Mesendoderm (in vitro differentiated cells): ENCODE results near the gene ALKBH1.
"Not testable (repeated sequence)": the region's sequence is repeated elsewhere in the genome, so short reads cannot be mapped to it uniquely, and the experiment has no call there.

Experiments used
- DNase-seq: peaks from one replicate; pipeline ENCODE4 v3.0.0; 2013
- H2AK5ac ChIP-seq: 2 replicates; pipeline ENCODE4 v1.6.1; 2013; ENCODE audit warnings: low read length, inconsistent platforms
- H2BK120ac ChIP-seq: 2 replicates; pipeline ENCODE4 v1.6.1; 2013; ENCODE audit warnings: low read depth, mild to moderate bottlenecking, low read length, moderate library complexity, mixed read lengths
- H2BK15ac ChIP-seq: replicated peaks from 2 replicates; pipeline ENCODE4 v1.6.1; 2013; ENCODE audit warnings: low read depth, mild to moderate bottlenecking, moderate library complexity
- H2BK5ac ChIP-seq: 2 replicates; pipeline ENCODE4 v1.6.1; 2013; ENCODE audit warnings: low read length, inconsistent platforms
- H3K18ac ChIP-seq: 2 replicates; pipeline ENCODE4 v1.6.1; 2013; ENCODE audit warnings: mild to moderate bottlenecking, low read length, mixed read lengths
- H3K23ac ChIP-seq: one replicate; pipeline ENCODE4 v1.6.1; 2013; ENCODE audit warnings: low read length
- H3K27ac ChIP-seq: 2 replicates; pipeline ENCODE4 v1.5.1; 2013; ENCODE audit warnings: low read depth, mild to moderate bottlenecking, inconsistent platforms, low read length, moderate library complexity
- H3K27me3 ChIP-seq: 2 replicates; pipeline ENCODE4 v1.6.1; 2013; ENCODE audit warnings: low read length, control low read depth, mild to moderate bottlenecking, inconsistent platforms; ENCODE audit not compliant: insufficient read depth, poor library complexity
- H3K36me3 ChIP-seq: 2 replicates; pipeline ENCODE4 v1.6.1; 2013; ENCODE audit warnings: low read length, inconsistent platforms; ENCODE audit not compliant: control insufficient read depth, insufficient read depth
- H3K4ac ChIP-seq: one replicate; pipeline ENCODE4 v1.6.1; 2013; ENCODE audit warnings: low read depth, mild to moderate bottlenecking, low read length, moderate library complexity
- H3K4me1 ChIP-seq: 2 replicates; pipeline ENCODE4 v1.6.1; 2013; ENCODE audit warnings: low read depth, low read length, inconsistent platforms; ENCODE audit not compliant: control insufficient read depth
- H3K4me2 ChIP-seq: 2 replicates; pipeline ENCODE4 v1.6.1; 2013; ENCODE audit warnings: low read length
- H3K4me3 ChIP-seq: 2 replicates; pipeline ENCODE4 v1.5.1; 2013; ENCODE audit warnings: mild to moderate bottlenecking, low read length
- H3K56ac ChIP-seq: one replicate; pipeline ENCODE4 v1.6.1; 2013; ENCODE audit warnings: low read length
- H3K79me1 ChIP-seq: 2 replicates; pipeline ENCODE4 v1.6.1; 2013; ENCODE audit warnings: low read length, inconsistent platforms
- H3K79me2 ChIP-seq: 2 replicates; pipeline ENCODE4 v1.6.1; 2013; ENCODE audit warnings: mild to moderate bottlenecking, low read length; ENCODE audit not compliant: control insufficient read depth, insufficient read depth
- H3K9ac ChIP-seq: 2 replicates; pipeline ENCODE4 v1.6.1; 2013; ENCODE audit warnings: low read length, inconsistent platforms
- H4K5ac ChIP-seq: one replicate; pipeline ENCODE4 v1.6.1; 2013; ENCODE audit warnings: low read length
- H4K8ac ChIP-seq: one replicate; pipeline ENCODE4 v1.6.1; 2013; ENCODE audit warnings: low read depth, mild to moderate bottlenecking, control low read depth, low read length, moderate library complexity
- WGBS: extraction: QIAGEN DNeasy Blood & Tissue Kit; methylation state at CpG from one replicate; pipeline ENCODE4 v1.1.7; 2013; ENCODE audit warnings: low lambda C conversion rate, missing lambda C conversion rate; ENCODE audit not compliant: insufficient coverage; ENCODE audit errors: extremely low coverage; 5-methylcytosine and 5-hydroxymethylcytosine counted together

ALKBH1 gene

DNA sequence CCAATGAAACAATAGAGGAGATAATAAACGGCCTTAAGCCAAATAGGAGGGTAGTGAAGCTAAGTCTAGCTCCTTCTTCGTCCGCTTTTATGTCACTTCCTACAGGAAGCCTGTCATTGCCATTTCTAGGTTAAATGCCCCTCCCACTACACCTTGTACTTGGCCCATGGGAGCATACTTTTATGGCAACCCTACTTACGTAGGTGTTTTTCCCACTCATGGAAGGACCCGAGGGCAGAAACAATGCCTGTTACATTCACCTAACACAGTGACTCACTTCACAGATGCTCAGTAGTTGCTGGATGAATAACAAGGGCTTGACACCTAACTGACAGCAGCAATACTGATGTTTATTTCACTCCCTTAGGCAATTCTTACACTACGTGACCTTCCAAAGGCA, 44.5 kb downstream of the ALKBH1 start:
- H3K4me2 ChIP-seq: no peak overlapping the region
- H3K27ac ChIP-seq: no peak overlapping the region
- no peaks in the 10 kb centered on the region for H3K79me2 ChIP-seq
- no peaks in the 10 kb centered on the region for H3K36me3 ChIP-seq
- H3K56ac ChIP-seq: no peak overlapping the region
- H2BK5ac ChIP-seq: no peak overlapping the region
- H2AK5ac ChIP-seq: no peak overlapping the region
- H3K27me3 ChIP-seq: no peaks in the 10 kb centered on the region
- no CpG with 5 or more reads among the region's 6 CpGs for WGBS
- H3K18ac ChIP-seq: no peak overlapping the region
- no peak overlapping the region for H4K8ac ChIP-seq
- H3K79me1 ChIP-seq: no peaks in the 10 kb centered on the region
- H3K23ac ChIP-seq: no peak overlapping the region
- H2BK120ac ChIP-seq: no peak overlapping the region
- H3K4me1 ChIP-seq: no peaks in the 10 kb centered on the region
- H2BK15ac ChIP-seq: no peak overlapping the region
- H3K4me3 ChIP-seq: no peak overlapping the region
- peak; percentile 69 for DNase-seq
- H3K9ac ChIP-seq: no peak overlapping the region
- H4K5ac ChIP-seq: no peak overlapping the region
- no peak overlapping the region for H3K4ac ChIP-seq

DNA sequence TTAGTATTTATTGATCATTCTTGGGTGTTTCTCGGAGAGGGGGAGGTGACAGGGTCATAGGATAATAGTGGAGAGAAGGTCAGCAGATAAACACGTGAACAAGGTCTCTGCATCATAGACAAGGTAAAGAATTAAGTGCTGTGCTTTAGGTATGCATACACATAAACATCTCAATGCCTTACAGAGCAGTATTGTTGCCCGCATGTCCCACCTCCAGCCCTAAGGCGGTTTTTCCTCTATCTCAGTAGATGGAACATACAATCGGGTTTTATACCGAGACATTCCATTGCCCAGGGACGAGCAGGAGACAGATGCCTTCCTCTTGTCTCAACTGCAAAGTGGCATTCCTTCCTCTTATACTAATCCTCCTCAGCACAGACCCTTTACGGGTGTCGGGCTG, 46.3 kb downstream of the ALKBH1 start:
- H3K4me3 ChIP-seq, H3K23ac ChIP-seq, H3K27ac ChIP-seq, H3K18ac ChIP-seq, H3K79me2 ChIP-seq, H3K9ac ChIP-seq, H3K79me1 ChIP-seq, H3K4ac ChIP-seq, H3K4me2 ChIP-seq, H2BK15ac ChIP-seq, H3K56ac ChIP-seq, H2BK5ac ChIP-seq, H3K4me1 ChIP-seq, H4K5ac ChIP-seq, H4K8ac ChIP-seq, H3K36me3 ChIP-seq, H3K27me3 ChIP-seq, H2AK5ac ChIP-seq, H2BK120ac ChIP-seq: not testable (repeated sequence)
- peak; percentile 21 for DNase-seq
- no CpG with 5 or more reads among the region's 9 CpGs for WGBS

DNA sequence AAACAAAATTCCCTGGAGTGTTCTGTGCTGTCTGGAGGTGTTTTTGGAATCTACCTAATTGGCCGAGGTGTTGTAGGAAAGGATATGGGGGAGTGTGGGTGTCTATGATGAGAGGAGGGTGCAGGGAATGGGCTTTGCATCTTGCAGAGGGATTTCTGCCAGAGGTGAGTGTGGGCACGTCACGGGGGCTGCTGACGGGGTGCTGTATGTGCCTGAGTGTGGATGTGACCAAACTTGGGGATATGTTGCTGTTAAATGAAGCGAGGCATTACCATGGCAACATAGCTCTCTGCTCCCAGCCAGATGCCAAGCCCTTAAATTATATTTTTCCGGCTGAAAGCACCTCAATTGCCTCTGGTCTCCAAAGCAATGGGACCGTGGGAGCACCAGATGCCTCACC, 47.1 kb downstream of the ALKBH1 start:
- H3K4ac ChIP-seq: no peak overlapping the region
- H3K23ac ChIP-seq: no peak overlapping the region
- no peak overlapping the region for H3K9ac ChIP-seq
- no peaks in the 10 kb centered on the region for H3K79me2 ChIP-seq
- H2AK5ac ChIP-seq: no peak overlapping the region
- no peaks in the 10 kb centered on the region for H3K36me3 ChIP-seq
- no peak overlapping the region for H2BK5ac ChIP-seq
- H3K56ac ChIP-seq: no peak overlapping the region
- H3K27ac ChIP-seq: no peak overlapping the region
- no peak overlapping the region for H3K4me3 ChIP-seq
- no peaks in the 10 kb centered on the region for H3K4me1 ChIP-seq
- H3K4me2 ChIP-seq: no peak overlapping the region
- H3K79me1 ChIP-seq: no peaks in the 10 kb centered on the region
- no peak overlapping the region for H2BK15ac ChIP-seq
- H2BK120ac ChIP-seq: no peak overlapping the region
- WGBS: no CpG with 5 or more reads among the region's 7 CpGs
- H3K27me3 ChIP-seq: no peaks in the 10 kb centered on the region
- no peak overlapping the region for H4K5ac ChIP-seq
- H3K18ac ChIP-seq: no peak overlapping the region
- no peak overlapping the region for H4K8ac ChIP-seq
- no peak for DNase-seq

DNA sequence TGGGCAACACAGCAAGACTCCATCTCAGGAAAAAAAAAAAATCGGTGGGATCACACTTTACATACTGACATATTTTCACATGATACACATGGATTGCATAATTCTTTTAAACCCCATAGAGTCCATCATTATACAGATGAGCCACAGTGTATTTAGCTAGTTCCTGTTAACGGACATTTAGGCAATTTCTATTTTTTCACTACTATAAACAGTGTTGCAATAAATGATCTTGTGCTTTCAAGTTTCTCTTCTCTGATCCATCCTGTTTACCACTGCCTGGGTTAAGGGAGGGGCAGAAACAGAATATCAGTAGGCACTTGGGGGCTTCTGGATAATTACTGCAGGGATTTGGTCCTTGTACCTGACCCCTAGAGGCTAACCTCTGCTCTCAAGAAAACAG, 48.0 kb downstream of the ALKBH1 start:
- Histone ChIP-seq H3K4me1 (no peaks in the 10 kb centered on the region), H3K79me1 (no peaks in the 10 kb centered on the region), H3K79me2 (no peaks in the 10 kb centered on the region), H2BK5ac (no peak overlapping the region), H2BK120ac (no peak overlapping the region), H3K4me2 (no peak overlapping the region), H3K18ac (no peak overlapping the region), H3K36me3 (no peaks in the 10 kb centered on the region), H2AK5ac (no peak overlapping the region), H4K8ac (no peak overlapping the region), H3K27ac (no peak overlapping the region), H3K4me3 (no peak overlapping the region), H3K23ac (no peak overlapping the region), H3K27me3 (no peaks in the 10 kb centered on the region), H3K56ac (no peak overlapping the region), H3K4ac (no peak overlapping the region), H4K5ac (no peak overlapping the region), H2BK15ac (no peak overlapping the region), H3K9ac (no peak overlapping the region)
- no CpG with 5 or more reads among the region's 2 CpGs for WGBS
- no peak for DNase-seq

DNA sequence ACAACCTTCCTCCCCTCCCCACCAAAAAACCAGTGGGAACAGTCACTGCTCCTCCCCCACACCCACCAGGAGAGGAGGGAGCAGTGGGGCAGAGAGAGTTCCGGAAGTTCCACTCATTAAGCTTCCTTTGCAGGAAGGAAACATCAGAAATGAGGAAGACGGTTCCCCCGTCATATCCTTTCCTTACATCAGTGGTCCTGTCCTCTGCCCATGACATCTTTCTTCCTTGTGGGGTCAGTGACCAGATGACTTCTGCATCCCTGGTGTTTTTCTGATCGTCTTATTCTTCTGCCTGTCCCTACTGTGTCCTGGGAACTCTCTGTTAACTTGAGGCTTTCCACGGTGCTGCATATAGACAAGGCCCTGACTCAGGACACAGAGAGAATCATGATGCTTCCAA, 50.5 kb downstream of the ALKBH1 start:
- Histone ChIP-seq H2BK15ac (no peak overlapping the region), H4K5ac (no peak overlapping the region), H2AK5ac (no peak overlapping the region), H3K9ac (no peak overlapping the region), H3K4me2 (no peak overlapping the region), H3K56ac (no peak overlapping the region), H3K4me1 (no peaks in the 10 kb centered on the region), H4K8ac (no peak overlapping the region), H3K23ac (no peak overlapping the region), H3K27ac (no peak overlapping the region), H2BK120ac (no peak overlapping the region), H2BK5ac (no peak overlapping the region), H3K36me3 (no peaks in the 10 kb centered on the region), H3K4me3 (no peak overlapping the region), H3K79me2 (no peaks in the 10 kb centered on the region), H3K79me1 (no peaks in the 10 kb centered on the region), H3K4ac (no peak overlapping the region), H3K27me3 (no peaks in the 10 kb centered on the region), H3K18ac (no peak overlapping the region)
- WGBS: no CpG with 5 or more reads among the region's 5 CpGs
- DNase-seq: no peak

DNA sequence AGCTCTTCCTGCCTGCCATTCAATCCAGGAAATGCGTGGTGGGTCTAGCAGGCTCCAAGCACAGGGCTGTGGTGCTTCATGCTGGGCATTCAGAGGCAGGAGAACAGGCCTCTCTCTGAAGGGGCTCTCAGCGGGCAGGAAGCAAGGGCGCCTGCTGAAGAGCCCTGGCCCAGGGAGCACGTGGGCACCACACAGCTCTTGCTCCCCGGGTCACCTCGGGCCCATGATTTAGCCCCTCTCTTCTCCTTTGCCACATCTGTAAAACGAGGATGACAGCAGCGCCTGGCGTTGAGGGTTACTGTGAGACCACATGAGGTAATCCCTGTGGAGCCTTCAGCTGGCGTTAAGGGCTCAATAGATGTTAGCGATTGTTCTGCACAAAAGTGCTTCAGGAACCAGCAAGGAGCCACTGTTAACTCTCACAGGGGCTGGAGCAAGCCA, 53.8 kb downstream of the ALKBH1 start:
- Histone ChIP-seq H3K18ac (no peak overlapping the region), H3K79me2 (no peaks in the 10 kb centered on the region), H3K36me3 (no peaks in the 10 kb centered on the region), H3K27ac (no peak overlapping the region), H2BK5ac (no peak overlapping the region), H3K56ac (no peak overlapping the region), H3K23ac (no peak overlapping the region), H2BK15ac (no peak overlapping the region), H3K4me1 (no peaks in the 10 kb centered on the region), H3K4me3 (no peak overlapping the region), H3K4me2 (no peak overlapping the region), H4K5ac (no peak overlapping the region), H3K79me1 (no peaks in the 10 kb centered on the region), H2AK5ac (no peak overlapping the region), H4K8ac (no peak overlapping the region), H3K9ac (no peak overlapping the region), H3K27me3 (no peaks in the 10 kb centered on the region), H2BK120ac (no peak overlapping the region), H3K4ac (no peak overlapping the region)
- whole genome bisulfite sequencing: no CpG with 5 or more reads among the region's 11 CpGs
- DNase-seq: no peak
